SK-N-SH treated with all-trans-retinoic acid at 6 μM for 48 hours (cell line): ENCODE results near the gene LAMTOR2.

Experiments used
- BACH2 ChIP-seq: fragments of 250-450 bp; sonication (Bioruptor Pico); IDR thresholded peaks from 2 replicates; pipeline ENCODE4 v1.9.0; 2021; ENCODE audit warnings: mild to moderate bottlenecking, borderline replicate concordance
- ESRRG ChIP-seq: fragments of 250-450 bp; sonication (Bioruptor Pico); IDR thresholded peaks from 2 replicates; pipeline ENCODE4 v1.6.1; 2021; ENCODE audit warnings: mild to moderate bottlenecking
- GLIS3 ChIP-seq: fragments of 250-450 bp; sonication (Bioruptor Pico); IDR thresholded peaks from 2 replicates; pipeline ENCODE4 v1.5.0; 2020; ENCODE audit warnings: mild to moderate bottlenecking, moderate library complexity
- TOX ChIP-seq: fragments of 250-450 bp; sonication (Bioruptor Pico); IDR thresholded peaks from 2 replicates; pipeline ENCODE4 v1.8.0; 2021; ENCODE audit warnings: mild to moderate bottlenecking, moderate library complexity, borderline replicate concordance
- ZNF70 ChIP-seq: fragments of 450-650 bp; formaldehyde crosslinking; IDR thresholded peaks from 2 replicates; pipeline ENCODE4 v1.5.0; 2020; ENCODE audit warnings: mild to moderate bottlenecking, moderate library complexity

- TF ChIP-seq BACH2 (CRISPR knock-in tag) (no peak), ESRRG (CRISPR knock-in tag) (no peak), GLIS3 (CRISPR knock-in tag) (no peak), ZNF70 (no peak), TOX (CRISPR knock-in tag) (no peak)
These were observed 26.8 kb downstream of the LAMTOR2 start for GRCh38 chr1:156081180-156081916.
